ENCODE data around the gene COX10.
"Not testable (repeated sequence)": the region's sequence is repeated elsewhere in the genome, so short reads cannot be mapped to it uniquely, and the experiment has no call there.

Gene COX10

DNA sequence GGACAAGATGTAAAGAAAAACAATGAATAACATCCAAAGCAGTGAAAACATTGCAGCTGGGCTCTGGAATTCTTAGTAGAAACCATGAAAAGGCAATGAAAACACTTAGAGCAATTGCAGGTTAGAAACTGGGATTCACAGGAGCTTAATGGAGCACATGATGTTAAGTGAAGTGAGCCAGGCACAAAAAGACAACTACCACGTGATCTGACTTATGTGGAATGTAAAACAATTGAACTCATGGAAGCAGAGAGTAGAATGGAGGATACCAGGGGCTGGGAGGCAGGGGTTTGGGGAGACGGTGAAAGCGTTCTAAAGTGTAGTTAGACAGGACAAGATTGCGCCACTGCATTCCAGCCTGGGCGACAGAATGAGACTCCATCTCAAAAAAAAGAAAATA, 170.0 kb downstream of the COX10 start:
- DNase-seq (ENCODE audit: insufficient read length, low spot score); FAIRE-seq: not testable (repeated sequence)

DNA sequence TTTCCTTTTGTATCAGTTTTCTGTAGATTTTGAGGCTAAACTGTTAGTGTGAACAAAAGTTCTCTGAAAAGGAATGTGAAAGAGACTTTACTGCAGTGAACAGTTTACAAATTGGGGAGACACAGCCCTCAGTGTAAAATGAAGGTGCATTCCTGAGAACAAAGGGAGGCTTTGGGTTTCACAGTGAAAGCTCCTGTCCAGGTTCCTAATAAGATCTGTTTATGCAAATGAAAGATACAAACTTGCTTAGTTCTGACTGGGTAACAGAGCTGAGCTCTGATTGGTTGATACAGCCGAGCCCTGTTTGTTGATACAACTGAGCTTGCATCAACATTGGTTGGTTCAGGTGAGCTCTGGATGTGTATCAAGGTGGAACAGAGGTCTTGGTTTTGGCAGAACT, 175.7 kb downstream of the COX10 start:
- FAIRE-seq (no peak), DNase-seq (ENCODE audit: insufficient read length, low spot score) (no peak)

DNA sequence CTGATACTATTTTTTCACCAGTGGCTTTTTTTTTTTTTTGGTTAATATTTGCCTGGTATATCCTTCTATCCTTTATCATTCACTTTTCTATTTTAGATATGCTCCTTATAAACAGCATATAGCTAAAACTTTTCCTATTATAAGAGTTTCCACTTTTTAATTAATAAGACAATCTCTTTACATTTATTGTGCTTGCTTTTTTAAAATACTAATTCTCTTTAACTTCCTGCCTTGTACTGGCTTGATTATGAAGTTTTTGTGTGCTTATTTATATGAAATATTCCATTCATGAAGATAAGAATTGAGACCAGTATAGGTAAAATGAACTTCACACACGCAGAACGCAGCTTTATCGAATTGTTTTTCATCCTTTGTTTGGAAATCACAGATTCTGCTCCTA, 176.3 kb downstream of the COX10 start:
- DNase-seq (ENCODE audit: insufficient read length, low spot score) (no peak), FAIRE-seq (no peak)

Data from HTR-8/SVneo (cell line).